GM18868 (cell line): Measurements from ENCODE around the gene LMO4.

Experiments
- ATAC-seq: cut with Tn5 transposase; IDR thresholded peaks from one replicate; pipeline ENCODE4 v1.9.1; 2021; ENCODE audit warnings: mild to moderate bottlenecking, moderate library complexity; ENCODE audit not compliant: unreplicated experiment

Gene LMO4

GRCh38 chr1:87327376-87328271, 1.1 kb upstream of the LMO4 start:
- no peak for ATAC-seq

GRCh38 chr1:87329051-87329525, 408 bp downstream of the LMO4 start:
- ATAC-seq: no peak

GRCh38 chr1:87329526-87330056, 911 bp downstream of the LMO4 start:
- ATAC-seq: no peak

- ATAC-seq: no peak
Observed at GRCh38 chr1:87330057-87330884, 1.6 kb downstream of the LMO4 start.

- ATAC-seq: no peak
Observed at GRCh38 chr1:87330885-87331364, 2.2 kb downstream of the LMO4 start.

GRCh38 chr1:87331365-87332241, 2.9 kb downstream of the LMO4 start:
- ATAC-seq: peak; percentile 6

GRCh38 chr1:87333692-87334347, 5.1 kb downstream of the LMO4 start:
- ATAC-seq: no peak

- no peak for ATAC-seq
Observed at GRCh38 chr1:87334351-87335174, 5.9 kb downstream of the LMO4 start.

- ATAC-seq: peak; percentile 54
Observed at GRCh38 chr1:87335175-87335884, 6.7 kb downstream of the LMO4 start.

GRCh38 chr1:87336623-87337067, 8.0 kb downstream of the LMO4 start:
- no peak for ATAC-seq

GRCh38 chr1:87337606-87338005, 8.9 kb downstream of the LMO4 start:
- no peak for ATAC-seq

- ATAC-seq: no peak
Observed at GRCh38 chr1:87338566-87338965, 9.9 kb downstream of the LMO4 start.

GRCh38 chr1:87344231-87344630, 15.6 kb downstream of the LMO4 start:
- no peak for ATAC-seq

- peak; percentile 46 for ATAC-seq
Observed at GRCh38 chr1:87346130-87346814, 17.6 kb downstream of the LMO4 start.

GRCh38 chr1:87348341-87349019, 19.8 kb downstream of the LMO4 start:
- no peak for ATAC-seq

- no peak for ATAC-seq
Observed at GRCh38 chr1:87349036-87349435, 20.4 kb downstream of the LMO4 start.

GRCh38 chr1:87355894-87356293, 27.2 kb downstream of the LMO4 start:
- no peak for ATAC-seq
